PC-3 (cell line): ENCODE data around the gene CHST11. TPM values are rescaled to one million over a fixed set of nuclear protein-coding genes. Genes with fewer than 3 reads are reported as not detected.

Experiments
- ATAC-seq: fragments of 200-7000 bp; cut with Tn5 transposase; 2 replicates; pipeline ENCODE4 v1.9.1; 2020; ENCODE audit warnings: mild to moderate bottlenecking, moderate library complexity
- BruUV-seq: library from RNA; stranded (reverse); fragments of 400-500 nt; replicated peaks from 2 replicates; lab custom pipeline; 2021; lab: Mats Ljungman, UMichigan
- CTCF ChIA-PET: fragments of 300-600 bp; sonication (Branson Sonifier 250); formaldehyde crosslinking; loops from one replicate; lab custom pipeline; 2022; ENCODE audit warnings: antibody characterized with exemption; lab: Charles Lee
- POLR2A ChIA-PET: fragments of 300-600 bp; sonication (Branson Sonifier 250); formaldehyde crosslinking; loops from one replicate; lab custom pipeline; 2022; ENCODE audit warnings: antibody characterized with exemption; ENCODE audit not compliant: unreplicated experiment; lab: Charles Lee
- DNase-seq: peaks from one replicate; pipeline ENCODE4 v3.0.0-alpha.2; 2015
- H2AFZ ChIP-seq: fragments of 300-600 bp; sonication (generic); 2 replicates; pipeline ENCODE4 v1.6.0; 2016; ENCODE audit warnings: antibody characterized with exemption, low read length
- H3F3A ChIP-seq: fragments of 300-600 bp; sonication (generic); one replicate; pipeline ENCODE4 v1.6.0; 2017; ENCODE audit warnings: antibody characterized with exemption, low read length, control low read depth, mild to moderate bottlenecking; ENCODE audit not compliant: unreplicated experiment
- H3K27ac ChIP-seq: fragments of 300-600 bp; sonication (generic); 2 replicates; pipeline ENCODE4 v1.5.1; 2016; ENCODE audit warnings: mild to moderate bottlenecking, low read length
- H3K27me3 ChIP-seq: fragments of 300-600 bp; sonication (generic); 2 replicates; pipeline ENCODE4 v1.6.1; 2016; ENCODE audit warnings: low read length, mixed read lengths
- H3K36me3 ChIP-seq: fragments of 300-600 bp; sonication (generic); 2 replicates; pipeline ENCODE4 v1.6.1; 2016; ENCODE audit warnings: low read depth, mixed run types, low read length, mixed read lengths
- H3K4me1 ChIP-seq: fragments of 300-600 bp; sonication (generic); 2 replicates; pipeline ENCODE4 v1.5.1; 2016; ENCODE audit warnings: low read length; ENCODE audit not compliant: insufficient read depth
- H3K4me2 ChIP-seq: fragments of 300-600 bp; sonication (generic); 2 replicates; pipeline ENCODE4 v1.6.0; 2016; ENCODE audit warnings: low read length
- H3K4me3 ChIP-seq: fragments of 300-600 bp; sonication (generic); 2 replicates; pipeline ENCODE4 v1.5.1; 2016; ENCODE audit warnings: mild to moderate bottlenecking, low read length, mixed read lengths
- H3K79me2 ChIP-seq: fragments of 300-600 bp; sonication (generic); 2 replicates; pipeline ENCODE4 v1.6.1; 2017; ENCODE audit warnings: low read length, mixed read lengths
- H3K9ac ChIP-seq: fragments of 300-600 bp; sonication (generic); 2 replicates; pipeline ENCODE4 v1.6.0; 2016; ENCODE audit warnings: mild to moderate bottlenecking, low read length
- H3K9me2 ChIP-seq: fragments of 300-600 bp; sonication (generic); replicated peaks from 2 replicates; pipeline ENCODE4 v1.6.1; 2016; ENCODE audit warnings: mixed run types, low read length, mixed read lengths
- H3K9me3 ChIP-seq: fragments of 300-600 bp; sonication (generic); 2 replicates; pipeline ENCODE4 v1.6.1; 2016; ENCODE audit warnings: low read length, mixed read lengths
- H4K20me1 ChIP-seq: fragments of 300-600 bp; sonication (generic); 2 replicates; pipeline ENCODE4 v1.6.1; 2016; ENCODE audit warnings: low read length, mixed read lengths
- CTCF ChIP-seq: fragments of 300-600 bp; sonication (generic); conservative IDR thresholded peaks from 2 replicates; pipeline ENCODE4 v1.5.1; 2017; ENCODE audit warnings: antibody characterized with exemption, low read depth, mild to moderate bottlenecking, low read length
- EZH2 ChIP-seq: fragments of 300-600 bp; sonication (generic); IDR thresholded peaks from one replicate; pipeline ENCODE4 v1.6.1; 2017; ENCODE audit warnings: antibody characterized with exemption, mild to moderate bottlenecking, low read length; ENCODE audit not compliant: unreplicated experiment
- EZH2phosphoT487 ChIP-seq: fragments of 300-600 bp; sonication (generic); IDR thresholded peaks from 2 replicates; pipeline ENCODE4 v1.6.1; 2018; ENCODE audit warnings: mild to moderate bottlenecking, antibody characterized with exemption, low read length, borderline replicate concordance
- intact Hi-C: fragments of 100-400 bp; cut with micrococcal nuclease; formaldehyde crosslinking; loops from 2 replicates; pipeline ENCODE4 v1.9.0; 2023
- total RNA-seq: library from RNA; depleted of rRNA; stranded (reverse); fragments of >200 nt; gene quantifications from 2 replicates; pipeline ENCODE4 v1.2.3, GENCODE V29; 2014

Gene CHST11
- total RNA-seq, 1 experiment from 2014 or later: 53.5 TPM

GRCh38 chr12:104707194-104707593, 250.4 kb downstream of the CHST11 start:
- Histone ChIP-seq H3K9me3 (no peaks in the 10 kb centered on the region), H3K27me3 (no peaks in the 10 kb centered on the region), H3K4me1 (peaks cover 5% of the 10 kb centered on the region; the same call in 1 of the 2 replicates), H3K9ac (no peak overlapping the region), H3K4me3 (no peak overlapping the region), H3K27ac (no peak overlapping the region), H3K4me2 (no peak overlapping the region), H3K36me3 (no peaks in the 10 kb centered on the region), H4K20me1 (no peaks in the 10 kb centered on the region), H3K79me2 (no peaks in the 10 kb centered on the region), H3K9me2 (no peaks in the 10 kb centered on the region), H2AFZ (no peak overlapping the region), H3F3A (no peaks in the 10 kb centered on the region)
- POLR2A ChIA-PET: no interaction called here
- CTCF ChIA-PET: no interaction called here
- no peak for ATAC-seq
- no peak for DNase-seq
- BruUV-seq: no TSS peak
- intact Hi-C loops: loop anchor here (10.0 kb wide), 1 partner anchor 58 kb away; no protein-coding TSS in a partner anchor
- TF ChIP-seq EZH2: no peak
- no peak for TF ChIP-seq CTCF
- no peak for TF ChIP-seq EZH2phosphoT487

GRCh38 chr12:104707794-104708558, 251.2 kb downstream of the CHST11 start:
- H3K27me3 ChIP-seq: no peaks in the 10 kb centered on the region
- POLR2A ChIA-PET: no interaction called here
- no peaks in the 10 kb centered on the region for H3K9me3 ChIP-seq
- no peak overlapping the region for H3K9ac ChIP-seq
- CTCF ChIA-PET: no interaction called here
- H3K4me2 ChIP-seq: no peak overlapping the region
- H4K20me1 ChIP-seq: no peaks in the 10 kb centered on the region
- H3K4me1 ChIP-seq: peaks cover 5% of the 10 kb centered on the region; the same call in 1 of the 2 replicates
- H3F3A ChIP-seq: no peaks in the 10 kb centered on the region
- no peak overlapping the region for H2AFZ ChIP-seq
- no peak overlapping the region for H3K27ac ChIP-seq
- TF ChIP-seq CTCF: no peak
- no peak for TF ChIP-seq EZH2phosphoT487
- TF ChIP-seq EZH2: no peak
- no peak overlapping the region for H3K4me3 ChIP-seq
- intact Hi-C loops: loop anchor here (10.0 kb wide), 1 partner anchor 57 kb away; no protein-coding TSS in a partner anchor
- H3K79me2 ChIP-seq: no peaks in the 10 kb centered on the region
- DNase-seq: no peak
- no peaks in the 10 kb centered on the region for H3K9me2 ChIP-seq
- no peak for ATAC-seq
- no TSS peak for BruUV-seq
- no peaks in the 10 kb centered on the region for H3K36me3 ChIP-seq

- H2AFZ ChIP-seq: no peak overlapping the region
- intact Hi-C loops: loop anchor here (10.0 kb wide), 1 partner anchor 56 kb away; no protein-coding TSS in a partner anchor
- H3K9me2 ChIP-seq: no peaks in the 10 kb centered on the region
- no peaks in the 10 kb centered on the region for H3K27me3 ChIP-seq
- H4K20me1 ChIP-seq: no peaks in the 10 kb centered on the region
- H3F3A ChIP-seq: no peaks in the 10 kb centered on the region
- H3K36me3 ChIP-seq: no peaks in the 10 kb centered on the region
- TF ChIP-seq EZH2phosphoT487 (no peak), EZH2 (no peak), CTCF (no peak)
- ChIA-PET POLR2A (no interaction called here), CTCF (no interaction called here)
- BruUV-seq: no TSS peak
- H3K4me2 ChIP-seq: no peak overlapping the region
- no peaks in the 10 kb centered on the region for H3K9me3 ChIP-seq
- no peak for DNase-seq
- no peak overlapping the region for H3K9ac ChIP-seq
- no peak for ATAC-seq
- peaks cover 5% of the 10 kb centered on the region; the same call in 1 of the 2 replicates for H3K4me1 ChIP-seq
- H3K27ac ChIP-seq: no peak overlapping the region
- no peaks in the 10 kb centered on the region for H3K79me2 ChIP-seq
- no peak overlapping the region for H3K4me3 ChIP-seq
These were observed 252.1 kb downstream of the CHST11 start for GRCh38 chr12:104708891-104709290.
